NCI-H1105 treated with DMSO at 0.1 percent for 48 hours (cell line): ENCODE results near the gene SPNS3.

Experiments used
- DNase-seq: peaks from one replicate; lab custom pipeline; 2025; lab: John Stamatoyannopoulos, UW

SPNS3 gene

GRCh38 chr17:4426499-4427208 lies 7.1 kb upstream of the SPNS3 start:
- no peak for DNase-seq

- DNase-seq: no peak
These were observed 6.2 kb upstream of the SPNS3 start for GRCh38 chr17:4427505-4427904.

- no peak for DNase-seq
These were observed 2.6 kb downstream of the SPNS3 start for GRCh38 chr17:4436381-4436780.

- no peak for DNase-seq
These were observed 3.1 kb downstream of the SPNS3 start for GRCh38 chr17:4436846-4437245.

- no peak for DNase-seq
These were observed 4.6 kb downstream of the SPNS3 start for GRCh38 chr17:4438162-4438944.

GRCh38 chr17:4440021-4440420 lies 6.3 kb downstream of the SPNS3 start:
- no peak for DNase-seq

- peak; percentile 32 for DNase-seq
These were observed 7.2 kb downstream of the SPNS3 start for GRCh38 chr17:4440690-4441686.

- DNase-seq: no peak
These were observed 8.8 kb downstream of the SPNS3 start for GRCh38 chr17:4442582-4442981.

GRCh38 chr17:4443476-4443875 lies 9.7 kb downstream of the SPNS3 start:
- DNase-seq: no peak

- DNase-seq: no peak
These were observed 11.2 kb downstream of the SPNS3 start for GRCh38 chr17:4444782-4445473.

GRCh38 chr17:4445731-4446130 lies 12.0 kb downstream of the SPNS3 start:
- no peak for DNase-seq

- no peak for DNase-seq
These were observed 12.8 kb downstream of the SPNS3 start for GRCh38 chr17:4446326-4447071.

GRCh38 chr17:4448197-4448980 lies 14.6 kb downstream of the SPNS3 start:
- DNase-seq: no peak

GRCh38 chr17:4449736-4450135 lies 16.0 kb downstream of the SPNS3 start:
- no peak for DNase-seq

GRCh38 chr17:4450710-4451316 lies 17.1 kb downstream of the SPNS3 start:
- no peak for DNase-seq

- no peak for DNase-seq
These were observed 20.3 kb downstream of the SPNS3 start for GRCh38 chr17:4453812-4454591.

GRCh38 chr17:4460661-4461060 lies 26.9 kb downstream of the SPNS3 start:
- no peak for DNase-seq

GRCh38 chr17:4463818-4464476 lies 30.2 kb downstream of the SPNS3 start:
- DNase-seq: peak; percentile 25
